Lower lobe of right lung (tissue), 2 donors: ENCODE data around the gene AP3S1. TPM values are rescaled to one million over a fixed set of nuclear protein-coding genes. Genes with fewer than 3 reads are reported as not detected.
A peak's percentile ranks its signal among the peaks of the same experiment; 100 is the strongest.

Source experiments
- ATAC-seq, 2 donors: fragments of 200-7000 bp; cut with Tn5 transposase; one replicate each; pipeline ENCODE4 v1.9.1; 2020 to 2022; ENCODE audit warnings: mild to moderate bottlenecking in 2 of 2, moderate library complexity in 2 of 2
- DNase-seq: peaks from one replicate; pipeline ENCODE4 v3.0.0-alpha.2; 2020
- H3K27ac ChIP-seq: fragments of 200-600 bp; one replicate; pipeline ENCODE4 v1.8.0; 2022
- H3K27me3 ChIP-seq: fragments of 200-600 bp; one replicate; pipeline ENCODE4 v1.8.0; 2022; ENCODE audit warnings: low read depth
- H3K36me3 ChIP-seq: fragments of 200-600 bp; one replicate; pipeline ENCODE4 v1.8.0; 2022; ENCODE audit warnings: mild to moderate bottlenecking
- H3K4me1 ChIP-seq: fragments of 200-600 bp; one replicate; pipeline ENCODE4 v1.8.0; 2022
- H3K4me3 ChIP-seq: fragments of 200-600 bp; one replicate; pipeline ENCODE4 v1.8.0; 2022; ENCODE audit warnings: mild to moderate bottlenecking
- H3K9me3 ChIP-seq: fragments of 200-600 bp; one replicate; pipeline ENCODE4 v1.8.0; 2022
- intact Hi-C: fragments of 100-400 bp; cut with DNase I; formaldehyde crosslinking; loops from one replicate; pipeline ENCODE4 v1.11.0; 2022
- total RNA-seq: library from RNA; stranded (reverse); fragmentation: NEBNext Ultra II Directional; extraction: Animal tissue kit (Norgen Biotek cat#: 25700); gene quantifications from one replicate; pipeline ENCODE4 v1.2.1, GENCODE V29; 2021
- TF ChIP-seq, protein P1 (sequence below): fragments of 200-600 bp; IDR thresholded peaks from one replicate; pipeline ENCODE4 v1.8.0; 2022; ENCODE audit warnings: antibody characterized with exemption, mild to moderate bottlenecking
- donor health status: DM: no; HTN: yes; CAD: no; lungs with severe emphysema.

Gene AP3S1
- total RNA-seq, 1 donor from 2014 or later, result 69.4 TPM

- Histone ChIP-seq H3K36me3 (no peaks in the 10 kb centered on the region), H3K27ac (no peak overlapping the region), H3K4me3 (no peak overlapping the region), H3K9me3 (no peaks in the 10 kb centered on the region), H3K4me1 (peaks cover 3% of the 10 kb centered on the region), H3K27me3 (peaks cover 39% of the 10 kb centered on the region)
- TF ChIP-seq, protein P1, sequence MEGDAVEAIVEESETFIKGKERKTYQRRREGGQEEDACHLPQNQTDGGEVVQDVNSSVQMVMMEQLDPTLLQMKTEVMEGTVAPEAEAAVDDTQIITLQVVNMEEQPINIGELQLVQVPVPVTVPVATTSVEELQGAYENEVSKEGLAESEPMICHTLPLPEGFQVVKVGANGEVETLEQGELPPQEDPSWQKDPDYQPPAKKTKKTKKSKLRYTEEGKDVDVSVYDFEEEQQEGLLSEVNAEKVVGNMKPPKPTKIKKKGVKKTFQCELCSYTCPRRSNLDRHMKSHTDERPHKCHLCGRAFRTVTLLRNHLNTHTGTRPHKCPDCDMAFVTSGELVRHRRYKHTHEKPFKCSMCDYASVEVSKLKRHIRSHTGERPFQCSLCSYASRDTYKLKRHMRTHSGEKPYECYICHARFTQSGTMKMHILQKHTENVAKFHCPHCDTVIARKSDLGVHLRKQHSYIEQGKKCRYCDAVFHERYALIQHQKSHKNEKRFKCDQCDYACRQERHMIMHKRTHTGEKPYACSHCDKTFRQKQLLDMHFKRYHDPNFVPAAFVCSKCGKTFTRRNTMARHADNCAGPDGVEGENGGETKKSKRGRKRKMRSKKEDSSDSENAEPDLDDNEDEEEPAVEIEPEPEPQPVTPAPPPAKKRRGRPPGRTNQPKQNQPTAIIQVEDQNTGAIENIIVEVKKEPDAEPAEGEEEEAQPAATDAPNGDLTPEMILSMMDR, result no peak
- DNase-seq (no peak), ATAC-seq (no peak)
- intact Hi-C loops, result no loop called here
These were observed 31.0 kb upstream of the AP3S1 start for GRCh38 chr5:115810761-115811160.

DNA sequence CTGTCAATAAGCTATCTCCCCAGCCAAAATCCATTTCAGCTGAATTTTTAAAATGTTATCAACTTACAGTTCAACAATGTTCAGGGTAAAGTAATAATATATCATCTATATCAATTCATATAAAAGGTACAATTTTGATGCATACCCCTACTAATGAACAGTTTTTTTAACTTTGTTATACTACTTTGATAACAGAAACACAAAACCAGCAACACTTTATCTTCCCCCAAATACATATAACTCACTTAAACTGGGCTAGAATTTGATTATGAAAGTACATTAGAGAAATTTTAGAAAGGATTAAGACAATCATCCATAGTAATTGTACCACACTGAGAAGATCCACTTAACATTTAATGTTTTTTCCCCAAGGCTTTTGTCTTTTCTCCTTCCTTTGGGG, 30.3 kb upstream of the AP3S1 start:
- H3K36me3 ChIP-seq, result no peaks in the 10 kb centered on the region
- ATAC-seq (no peak), DNase-seq (no peak)
- no peak overlapping the region for H3K4me3 ChIP-seq
- H3K27ac ChIP-seq, result no peak overlapping the region
- TF ChIP-seq, protein P1, result no peak
- peaks cover 46% of the 10 kb centered on the region for H3K27me3 ChIP-seq
- intact Hi-C loops, result no loop called here
- H3K9me3 ChIP-seq, result no peaks in the 10 kb centered on the region
- H3K4me1 ChIP-seq, result peaks cover 9% of the 10 kb centered on the region

DNA sequence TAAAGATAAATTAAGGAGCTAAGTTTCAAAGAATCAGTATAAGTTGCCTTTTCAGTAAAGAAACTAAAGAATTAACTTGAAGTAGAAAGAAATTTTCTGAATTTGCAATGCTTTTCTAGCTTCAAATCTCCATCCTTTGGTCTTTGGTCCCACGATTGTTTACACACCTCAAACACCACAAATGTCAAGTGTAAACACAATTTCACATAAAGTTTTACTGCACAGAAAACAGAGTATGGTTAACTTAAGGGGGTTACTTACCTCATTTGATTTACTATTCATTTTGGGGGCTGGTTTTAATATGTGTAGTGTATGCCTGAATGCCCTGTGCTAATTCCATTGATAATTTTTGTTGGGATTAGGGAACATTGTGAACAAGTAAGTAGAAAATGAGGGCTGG, 29.4 kb upstream of the AP3S1 start:
- peaks cover 54% of the 10 kb centered on the region for H3K27me3 ChIP-seq
- ATAC-seq, result no peak
- intact Hi-C loops, result no loop called here

GRCh38 chr5:115813719-115814118, 28.0 kb upstream of the AP3S1 start:
- Histone ChIP-seq H3K4me3 (peak overlapping the region; percentile 6), H3K27me3 (peaks cover 65% of the 10 kb centered on the region), H3K9me3 (no peaks in the 10 kb centered on the region), H3K36me3 (no peaks in the 10 kb centered on the region), H3K4me1 (peaks cover 16% of the 10 kb centered on the region), H3K27ac (no peak overlapping the region)
- TF ChIP-seq, protein P1, result no peak
- no peak for ATAC-seq
- intact Hi-C loops, result no loop called here
- no peak for DNase-seq

More for the DNA sequence above, 29.4 kb upstream of the AP3S1 start:
- Histone ChIP-seq H3K27ac (no peak overlapping the region), H3K36me3 (no peaks in the 10 kb centered on the region), H3K4me1 (peaks cover 16% of the 10 kb centered on the region), H3K9me3 (no peaks in the 10 kb centered on the region), H3K4me3 (no peak overlapping the region)
- TF ChIP-seq, protein P1, result no peak
- DNase-seq, result no peak

DNA sequence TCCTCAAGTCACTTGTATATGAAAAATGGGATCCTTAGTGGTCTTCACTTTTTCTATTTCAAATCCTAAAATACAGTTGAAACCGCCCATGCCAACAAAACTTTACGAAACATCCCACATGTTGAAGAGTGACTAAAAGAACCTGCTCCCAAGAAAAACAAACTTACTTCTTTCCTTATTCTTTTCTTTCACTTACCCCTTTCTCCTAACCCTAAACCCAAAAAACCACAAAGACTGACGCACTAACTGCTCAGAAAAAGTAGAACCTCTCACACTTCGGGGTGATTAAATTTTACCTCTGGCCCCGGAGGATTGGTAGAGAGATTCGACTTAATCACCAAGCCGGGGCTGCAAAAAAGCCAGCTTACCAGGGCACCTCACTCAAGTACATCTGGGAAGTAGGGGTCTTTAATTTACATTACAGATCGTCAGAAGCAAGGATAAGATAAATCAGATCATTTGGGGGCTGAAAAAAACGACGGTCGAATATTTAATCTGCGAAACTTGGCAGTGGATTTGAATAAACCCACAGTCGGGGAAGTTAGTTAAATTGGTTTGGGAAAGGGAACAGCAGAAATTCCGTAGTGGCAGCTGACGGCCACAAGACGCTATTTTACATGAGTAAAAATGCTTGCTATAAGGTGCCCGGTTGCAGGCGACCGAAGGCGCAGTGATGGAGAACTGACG, 26.6 kb upstream of the AP3S1 start:
- Histone ChIP-seq H3K27ac (no peak overlapping the region), H3K36me3 (no peaks in the 10 kb centered on the region), H3K9me3 (no peaks in the 10 kb centered on the region), H3K4me3 (peak overlapping the region; percentile 58), H3K27me3 (peaks cover 65% of the 10 kb centered on the region), H3K4me1 (peaks cover 16% of the 10 kb centered on the region)
- DNase-seq (no peak), ATAC-seq (no peak)
- TF ChIP-seq, protein P1, result no peak
- intact Hi-C loops, result no loop called here
